GM12891 (cell line): Measurements from ENCODE around the gene SLC34A1.

ENCODE experiments used
- DNase-seq: peaks from one replicate; pipeline ENCODE4 v3.0.0; 2011; ENCODE audit warnings: low spot score; ENCODE audit not compliant: insufficient read length
- FAIRE-seq: peaks from 2 replicates; lab custom pipeline; 2011; peaks lifted over from hg19 to GRCh38; lab: Jason Lieb, UNC
- PAX5 ChIP-seq: IDR thresholded peaks from 2 replicates; pipeline ENCODE4 v1.6.1; 2011; ENCODE audit warnings: low read length, moderate library complexity, mild to moderate bottlenecking; ENCODE audit not compliant: insufficient read depth, severe bottlenecking
- POLR2A ChIP-seq: IDR thresholded peaks from 2 replicates; pipeline ENCODE4 v1.6.1; 2011; ENCODE audit warnings: low read depth, low read length, control low read depth
- POLR2AphosphoS5 ChIP-seq: IDR thresholded peaks from 2 replicates; pipeline ENCODE4 v1.6.1; 2011; ENCODE audit warnings: low read depth, low read length, control low read depth
- POU2F2 ChIP-seq: IDR thresholded peaks from 2 replicates; pipeline ENCODE4 v1.6.1; 2011; ENCODE audit warnings: low read depth, mild to moderate bottlenecking, control low read depth, low read length, moderate library complexity
- SPI1 ChIP-seq: IDR thresholded peaks from 2 replicates; pipeline ENCODE4 v1.6.1; 2011; ENCODE audit warnings: low read depth, low read length, control low read depth
- TAF1 ChIP-seq: IDR thresholded peaks from 2 replicates; pipeline ENCODE4 v1.6.1; 2011; ENCODE audit warnings: low read depth, low read length, control low read depth

SLC34A1 gene

DNA sequence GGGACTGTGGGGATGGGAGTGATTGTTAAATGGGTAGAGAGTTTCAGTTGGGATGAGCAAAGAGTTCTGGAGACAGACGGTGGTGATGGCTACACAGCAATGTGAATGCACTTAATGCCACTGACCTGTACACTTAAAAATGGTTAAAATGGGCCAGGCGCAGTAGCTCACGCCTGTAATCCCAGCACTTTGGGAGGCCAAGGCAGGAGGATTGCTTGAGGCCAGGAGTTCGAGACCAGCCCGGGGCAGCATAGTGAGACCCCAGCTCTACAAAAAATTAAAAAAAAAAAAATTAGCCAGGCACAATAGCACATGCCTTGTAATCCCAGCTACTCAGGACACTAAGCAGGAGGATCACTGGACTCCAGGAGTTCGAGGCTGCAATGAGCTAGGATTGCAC lies 40.5 kb upstream of the SLC34A1 start:
- FAIRE-seq: no peak
- TF ChIP-seq TAF1 (no peak), POU2F2 (no peak), SPI1 (no peak)
- DNase-seq: no peak

DNA sequence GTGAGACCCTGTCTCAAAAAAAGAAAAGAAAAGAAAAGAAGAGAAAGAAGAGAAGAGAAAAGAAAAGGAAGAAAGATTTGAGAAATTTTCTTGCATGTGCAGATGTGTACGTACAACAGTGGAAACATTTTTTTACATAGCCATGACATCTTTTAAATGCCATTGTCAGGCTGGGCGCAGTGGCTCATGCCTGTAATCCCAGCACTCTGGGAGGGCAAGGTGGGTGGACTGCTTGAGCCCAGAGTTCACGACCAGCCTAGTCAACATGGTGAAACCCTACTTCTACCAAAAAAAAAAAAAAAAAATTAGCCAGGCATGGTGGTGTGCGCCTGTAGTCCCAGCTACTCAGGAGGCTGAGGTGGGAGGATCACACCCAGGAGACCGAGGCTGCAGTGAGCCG lies 39.3 kb upstream of the SLC34A1 start:
- FAIRE-seq: no peak
- DNase-seq: no peak
- TF ChIP-seq POLR2A: no peak
- no peak for TF ChIP-seq TAF1
- TF ChIP-seq PAX5: no peak
- no peak for TF ChIP-seq SPI1
- TF ChIP-seq POU2F2: no peak
- no peak for TF ChIP-seq POLR2AphosphoS5

DNA sequence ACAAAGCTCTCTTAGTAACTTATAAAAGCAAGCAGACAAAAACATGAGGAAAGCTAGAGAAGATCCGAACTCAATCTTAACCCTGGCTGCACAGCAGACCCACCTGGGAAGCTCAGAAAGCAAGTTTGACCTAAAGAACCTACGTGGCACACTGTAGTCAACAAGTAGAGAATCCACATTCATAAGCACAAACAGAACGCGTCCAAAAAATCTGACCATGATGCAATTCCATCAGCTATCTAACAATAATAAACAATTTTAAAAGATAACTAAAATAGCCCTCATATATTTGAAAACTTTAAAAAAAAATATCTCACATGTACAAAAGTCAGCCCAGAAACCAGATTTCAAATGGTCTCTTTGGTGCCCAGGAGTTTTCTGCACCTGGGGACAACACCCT lies 37.4 kb upstream of the SLC34A1 start:
- no peak for FAIRE-seq
- DNase-seq: no peak
- TF ChIP-seq SPI1: no peak
- no peak for TF ChIP-seq PAX5
- TF ChIP-seq POLR2A: no peak
- no peak for TF ChIP-seq TAF1
- no peak for TF ChIP-seq POU2F2
- TF ChIP-seq POLR2AphosphoS5: no peak

DNA sequence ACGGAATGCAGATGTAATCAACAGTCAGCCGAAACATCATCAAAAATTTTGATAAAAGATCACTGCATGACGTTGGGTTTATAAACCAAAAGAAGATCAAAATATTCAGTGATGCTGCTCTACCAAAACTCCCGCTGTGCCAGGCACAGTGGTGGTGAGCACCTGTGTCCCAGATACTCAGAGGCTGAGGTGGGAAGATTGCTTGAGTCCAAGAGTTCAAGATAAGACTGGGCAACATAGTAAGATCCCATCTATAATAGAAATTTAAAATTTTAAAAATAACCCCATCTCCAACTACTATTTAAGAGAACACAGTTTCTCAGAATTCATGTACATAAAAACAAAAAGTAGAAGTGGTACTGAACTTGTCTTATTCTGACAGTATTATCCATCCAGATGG lies 36.5 kb upstream of the SLC34A1 start:
- TF ChIP-seq PAX5: no peak
- TF ChIP-seq POU2F2: no peak
- TF ChIP-seq POLR2A: no peak
- TF ChIP-seq POLR2AphosphoS5: no peak
- no peak for TF ChIP-seq SPI1
- no peak for TF ChIP-seq TAF1
- DNase-seq: no peak
- no peak for FAIRE-seq

DNA sequence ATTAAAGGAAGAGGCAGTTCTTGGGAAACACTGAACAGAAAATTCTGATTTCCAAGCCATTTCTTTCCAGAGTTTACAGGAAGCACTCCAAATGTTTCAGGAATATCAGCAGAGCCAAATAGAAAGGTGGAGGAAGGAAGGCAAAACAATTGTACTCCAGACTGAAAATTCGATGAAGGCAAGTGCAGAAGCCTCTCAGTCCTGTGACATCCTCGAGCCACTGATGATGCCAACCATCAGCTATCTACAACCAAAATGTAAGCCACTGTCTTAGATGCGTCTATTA lies 34.9 kb upstream of the SLC34A1 start:
- FAIRE-seq (no peak), DNase-seq (no peak)
- TF ChIP-seq POLR2A: no peak
- no peak for TF ChIP-seq TAF1
- TF ChIP-seq PAX5: no peak
- TF ChIP-seq SPI1: no peak
- TF ChIP-seq POLR2AphosphoS5: no peak
- TF ChIP-seq POU2F2: no peak

DNA sequence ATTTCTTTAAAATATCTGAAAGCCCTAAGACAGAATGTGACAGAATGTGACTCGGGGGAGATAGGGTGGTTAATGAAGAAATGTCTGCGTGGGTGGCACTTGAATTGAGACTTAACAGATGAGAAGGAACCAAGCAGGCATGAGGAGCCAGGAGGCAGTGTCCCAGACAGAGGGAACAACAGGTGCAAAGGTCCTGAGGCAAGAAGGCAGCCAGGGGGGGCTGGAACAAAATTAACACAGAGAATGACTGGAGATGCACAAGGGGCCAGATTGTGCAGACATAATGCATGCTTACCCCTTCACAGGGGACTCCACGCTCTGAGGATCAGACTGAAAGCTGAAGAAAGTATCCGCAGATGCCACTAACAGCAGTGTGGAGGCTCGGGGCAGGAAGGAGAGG lies 34.5 kb upstream of the SLC34A1 start:
- TF ChIP-seq POLR2A: no peak
- TF ChIP-seq SPI1: no peak
- no peak for TF ChIP-seq TAF1
- no peak for TF ChIP-seq POU2F2
- no peak for TF ChIP-seq POLR2AphosphoS5
- no peak for TF ChIP-seq PAX5
- no peak for FAIRE-seq
- DNase-seq: no peak

DNA sequence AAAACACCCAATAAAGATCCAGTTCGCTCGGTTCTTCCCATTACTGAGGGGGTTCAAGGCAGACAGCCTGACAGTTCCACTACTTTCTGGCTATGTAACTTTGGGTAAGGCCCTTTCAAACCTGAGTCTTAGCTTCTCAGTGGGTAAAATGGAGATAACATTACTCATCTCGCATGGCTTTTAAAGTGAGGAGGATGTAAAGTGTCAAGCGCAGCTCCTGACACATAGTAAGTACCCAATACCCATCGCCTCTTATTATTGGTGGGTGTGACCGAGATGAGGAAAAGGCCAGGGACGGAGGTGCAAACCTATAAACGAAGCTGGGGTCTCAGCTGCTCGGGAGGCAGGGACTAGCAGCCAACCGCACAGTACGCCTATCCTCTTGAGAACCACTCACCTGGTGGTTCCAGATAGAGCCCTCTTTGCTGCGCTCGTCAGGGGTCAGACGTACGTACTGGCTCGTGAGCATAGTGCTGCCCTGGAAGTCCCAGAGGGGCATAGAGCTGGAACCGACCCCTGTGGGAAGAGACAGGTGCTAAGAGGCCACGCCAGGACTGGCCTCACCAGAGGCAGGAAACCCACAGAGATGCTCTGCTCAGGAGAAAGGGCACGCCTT lies 33.4 kb upstream of the SLC34A1 start:
- no peak for FAIRE-seq
- TF ChIP-seq POLR2AphosphoS5: no peak
- no peak for TF ChIP-seq POLR2A
- no peak for TF ChIP-seq POU2F2
- no peak for TF ChIP-seq PAX5
- no peak for TF ChIP-seq SPI1
- no peak for TF ChIP-seq TAF1
- DNase-seq: no peak

DNA sequence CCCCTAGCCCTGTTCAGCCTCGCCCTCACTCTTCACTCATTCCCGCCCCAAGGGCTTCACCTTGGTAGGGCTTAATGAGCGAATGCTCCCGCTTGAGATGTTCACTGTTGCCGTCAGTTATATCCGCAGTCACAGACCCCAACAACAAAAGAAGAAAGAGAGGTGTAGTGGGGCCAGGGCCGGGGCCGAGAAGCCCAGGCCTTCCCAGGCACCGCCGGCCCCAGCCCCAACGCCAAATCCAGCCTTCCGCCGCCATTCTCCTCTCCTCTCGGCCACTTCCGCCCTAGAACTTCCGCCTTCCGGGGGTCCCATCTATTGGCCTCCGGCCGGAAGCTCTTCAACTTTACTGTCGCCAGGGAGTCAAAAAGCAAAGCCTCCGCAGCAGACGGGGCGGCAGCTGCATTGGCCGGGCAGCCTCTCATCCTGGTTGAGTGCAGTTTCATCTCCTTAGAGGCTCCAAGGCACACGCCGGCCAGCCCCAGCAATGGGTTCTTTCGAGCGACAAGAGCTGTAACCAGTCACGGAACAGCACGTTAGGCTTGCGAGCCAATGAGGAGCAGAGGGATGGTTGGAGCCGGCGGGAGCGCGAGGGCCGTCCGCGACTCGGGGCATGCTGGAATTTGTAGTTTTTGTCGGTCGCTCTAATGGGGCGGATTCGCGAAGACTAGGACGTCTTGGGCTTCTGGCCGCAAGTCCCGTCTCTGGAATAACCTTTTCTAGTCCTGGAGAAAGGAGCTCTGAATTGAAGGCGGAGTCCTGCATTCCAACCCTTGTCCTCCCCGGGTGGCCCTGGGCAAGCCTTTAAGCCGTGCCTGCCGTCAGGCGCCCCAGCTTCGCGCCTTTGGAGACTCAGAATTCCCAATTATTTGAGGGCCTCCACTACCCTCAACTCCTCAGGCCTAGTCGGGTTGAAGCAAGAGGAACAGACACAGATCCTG lies 32.6 kb upstream of the SLC34A1 start, which contains the start of gene LMAN2:
Gene LMAN2 (minus strand): TSS at position 277 of the 938 bp plus-strand sequence. CDS start 21 bp downstream, at position 256.
- TF ChIP-seq POLR2AphosphoS5 (peak; percentile 93), POU2F2 (peak; percentile 83; the same call in 1 of the 2 replicates), TAF1 (peak; percentile 97), PAX5 (no peak), SPI1 (peak; percentile 54), POLR2A (peak; percentile 89)
- FAIRE-seq: peak; percentile 93
- DNase-seq: peak; percentile 90

DNA sequence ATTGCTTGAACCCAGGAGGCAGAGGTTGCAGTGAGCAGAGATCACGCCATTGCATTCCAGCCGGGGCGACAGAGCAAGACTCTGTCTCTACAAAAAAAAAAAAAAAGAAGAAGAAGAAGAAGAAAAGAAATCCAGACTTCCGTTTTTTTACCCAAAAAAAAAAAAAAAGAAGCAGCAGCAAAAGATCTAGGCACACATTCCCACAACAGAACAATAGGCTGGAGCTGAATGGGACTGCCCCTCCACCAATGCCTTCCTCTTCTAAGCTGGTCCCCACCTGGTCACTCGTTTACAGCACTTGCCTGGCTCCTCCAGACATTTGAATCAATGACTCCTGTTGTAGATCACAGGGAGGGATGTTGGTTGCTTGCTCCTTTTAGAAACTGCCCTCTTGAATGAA lies 31.1 kb upstream of the SLC34A1 start:
- no peak for TF ChIP-seq SPI1
- no peak for TF ChIP-seq PAX5
- TF ChIP-seq POLR2A: no peak
- TF ChIP-seq TAF1: no peak
- TF ChIP-seq POU2F2: no peak
- no peak for TF ChIP-seq POLR2AphosphoS5
- FAIRE-seq (no peak), DNase-seq (no peak)
